ENCODE measurements around the gene CYP21A2.

Gene CYP21A2

DNA sequence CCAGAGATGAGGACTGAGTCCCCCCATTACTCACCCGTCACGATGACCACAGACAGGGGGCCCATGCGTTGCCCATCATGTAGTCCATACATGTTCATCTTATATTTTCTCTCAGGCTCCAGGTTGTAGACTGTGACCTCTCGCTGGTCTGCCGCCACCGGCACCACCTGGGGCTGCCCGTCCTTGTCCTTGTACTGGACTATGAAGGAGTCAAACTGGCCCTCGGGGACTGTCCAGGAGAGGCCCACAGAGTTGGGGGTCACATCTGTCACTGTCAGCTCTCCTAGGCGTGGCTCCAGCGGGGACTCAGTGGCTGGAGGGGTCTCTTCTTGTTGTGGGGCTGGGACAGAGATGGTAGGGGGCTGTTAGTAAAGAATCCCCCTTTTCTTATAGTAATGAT is 35.4 kb downstream of the CYP21A2 start:
- H3K27me3 ChIP-seq (ENCODE audit: control insufficient read depth, insufficient read depth, low read length), result no peaks in the 10 kb centered on the region
- no peaks in the 10 kb centered on the region for H3K9me3 ChIP-seq (ENCODE audit: control insufficient read depth, insufficient read depth, low read depth, low read length)
- H3K4me1 ChIP-seq (ENCODE audit: control insufficient read depth, insufficient read depth, low read length), result peaks cover 13% of the 10 kb centered on the region; the same call in 1 of the 2 replicates
- no peaks in the 10 kb centered on the region for H3K36me3 ChIP-seq (ENCODE audit: control insufficient read depth, insufficient read depth, low read length)
- H3K4me3 ChIP-seq (ENCODE audit: low read depth, low read length), result no peak overlapping the region
- no peak overlapping the region for H3K9ac ChIP-seq (ENCODE audit: low read length)
- no peak overlapping the region for H3K27ac ChIP-seq (ENCODE audit: low read depth, low read length)

DNA sequence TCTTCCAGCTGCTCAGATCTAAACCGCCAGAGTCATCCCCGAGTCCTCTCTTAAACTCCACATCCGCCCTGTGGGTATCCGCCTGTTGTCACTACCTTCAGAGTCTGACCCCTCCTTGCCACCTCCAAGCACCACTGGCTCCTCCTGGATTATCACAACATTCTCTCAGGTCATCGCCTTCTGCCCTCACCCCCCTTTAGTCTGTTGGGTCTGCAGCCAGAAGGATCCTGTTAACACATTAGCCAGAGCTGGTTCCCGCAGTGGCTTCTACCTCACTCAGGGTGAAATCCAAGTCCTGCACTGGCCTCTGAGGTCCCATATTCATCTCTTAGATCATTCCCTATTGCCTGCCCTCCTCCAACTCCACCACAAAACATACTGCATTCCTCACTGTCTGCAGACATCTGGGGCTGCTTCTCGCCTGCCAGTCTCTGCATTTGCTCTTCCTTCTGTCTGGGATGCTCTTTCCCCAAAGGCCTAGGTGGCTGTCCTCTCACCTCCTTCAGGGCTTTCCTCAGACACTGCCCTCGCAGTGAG is 36.8 kb downstream of the CYP21A2 start:
- no peaks in the 10 kb centered on the region for H3K9me3 ChIP-seq (ENCODE audit: control insufficient read depth, insufficient read depth, low read depth, low read length)
- H3K4me1 ChIP-seq (ENCODE audit: control insufficient read depth, insufficient read depth, low read length), result peaks cover 17% of the 10 kb centered on the region; the same call in 1 of the 2 replicates
- H3K9ac ChIP-seq (ENCODE audit: low read length), result no peak overlapping the region
- no peaks in the 10 kb centered on the region for H3K36me3 ChIP-seq (ENCODE audit: control insufficient read depth, insufficient read depth, low read length)
- no peak overlapping the region for H3K4me3 ChIP-seq (ENCODE audit: low read depth, low read length)
- no peak overlapping the region for H3K27ac ChIP-seq (ENCODE audit: low read depth, low read length)
- no peaks in the 10 kb centered on the region for H3K27me3 ChIP-seq (ENCODE audit: control insufficient read depth, insufficient read depth, low read length)

DNA sequence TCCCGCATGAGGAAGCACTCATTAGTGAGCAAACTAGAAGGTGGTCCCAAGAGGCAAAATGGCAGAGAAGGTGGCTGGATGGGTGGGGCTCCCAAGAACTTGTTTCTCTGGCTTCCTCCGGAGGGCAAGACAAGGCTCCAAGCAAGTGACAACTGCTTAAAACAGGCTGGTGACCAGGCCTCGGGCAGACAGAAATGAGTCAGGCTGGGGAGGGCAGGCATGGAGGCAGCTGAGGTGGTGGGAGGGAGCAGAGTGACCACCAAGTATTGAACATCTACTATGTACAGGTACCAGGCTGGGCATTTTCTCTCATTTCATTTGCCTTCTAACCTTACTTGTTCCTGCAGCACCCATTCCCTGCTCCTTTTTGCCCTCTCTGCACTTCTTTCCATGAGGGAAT is 37.6 kb downstream of the CYP21A2 start:
- Histone ChIP-seq H3K4me1 (ENCODE audit: control insufficient read depth, insufficient read depth, low read length) (peaks cover 15% of the 10 kb centered on the region; the same call in 1 of the 2 replicates), H3K9me3 (ENCODE audit: control insufficient read depth, insufficient read depth, low read depth, low read length) (no peaks in the 10 kb centered on the region), H3K9ac (ENCODE audit: low read length) (no peak overlapping the region), H3K4me3 (ENCODE audit: low read depth, low read length) (no peak overlapping the region), H3K27me3 (ENCODE audit: control insufficient read depth, insufficient read depth, low read length) (no peaks in the 10 kb centered on the region), H3K27ac (ENCODE audit: low read depth, low read length) (no peak overlapping the region), H3K36me3 (ENCODE audit: control insufficient read depth, insufficient read depth, low read length) (no peaks in the 10 kb centered on the region)

DNA sequence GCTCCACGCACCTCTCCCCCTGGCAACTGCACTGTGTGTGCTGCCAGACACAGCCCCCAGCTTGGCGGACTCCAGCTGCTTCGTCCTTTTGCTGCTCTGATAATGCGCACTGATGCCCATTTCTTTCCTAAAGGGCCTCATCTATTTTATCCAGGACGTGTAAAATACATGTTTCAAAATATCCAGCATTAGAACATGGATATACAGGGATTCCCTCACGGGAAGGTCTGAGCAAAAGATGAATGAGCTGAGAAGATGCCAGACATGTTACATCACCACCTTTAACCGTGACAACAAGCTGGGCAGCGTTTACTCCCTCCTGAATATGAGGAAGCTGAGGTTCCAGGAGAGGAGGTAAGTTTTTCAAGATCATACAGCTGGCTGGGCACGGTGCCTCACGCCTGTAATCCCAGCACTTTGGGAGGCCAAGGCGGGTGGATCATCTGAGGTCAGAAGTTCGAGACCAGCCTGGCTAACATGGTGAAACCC is 38.1 kb downstream of the CYP21A2 start:
- Histone ChIP-seq H3K4me3 (ENCODE audit: low read depth, low read length) (no peak overlapping the region), H3K9me3 (ENCODE audit: control insufficient read depth, insufficient read depth, low read depth, low read length) (no peaks in the 10 kb centered on the region), H3K36me3 (ENCODE audit: control insufficient read depth, insufficient read depth, low read length) (no peaks in the 10 kb centered on the region), H3K27me3 (ENCODE audit: control insufficient read depth, insufficient read depth, low read length) (no peaks in the 10 kb centered on the region), H3K4me1 (ENCODE audit: control insufficient read depth, insufficient read depth, low read length) (peaks cover 14% of the 10 kb centered on the region; the same call in 1 of the 2 replicates), H3K27ac (ENCODE audit: low read depth, low read length) (no peak overlapping the region), H3K9ac (ENCODE audit: low read length) (no peak overlapping the region)

DNA sequence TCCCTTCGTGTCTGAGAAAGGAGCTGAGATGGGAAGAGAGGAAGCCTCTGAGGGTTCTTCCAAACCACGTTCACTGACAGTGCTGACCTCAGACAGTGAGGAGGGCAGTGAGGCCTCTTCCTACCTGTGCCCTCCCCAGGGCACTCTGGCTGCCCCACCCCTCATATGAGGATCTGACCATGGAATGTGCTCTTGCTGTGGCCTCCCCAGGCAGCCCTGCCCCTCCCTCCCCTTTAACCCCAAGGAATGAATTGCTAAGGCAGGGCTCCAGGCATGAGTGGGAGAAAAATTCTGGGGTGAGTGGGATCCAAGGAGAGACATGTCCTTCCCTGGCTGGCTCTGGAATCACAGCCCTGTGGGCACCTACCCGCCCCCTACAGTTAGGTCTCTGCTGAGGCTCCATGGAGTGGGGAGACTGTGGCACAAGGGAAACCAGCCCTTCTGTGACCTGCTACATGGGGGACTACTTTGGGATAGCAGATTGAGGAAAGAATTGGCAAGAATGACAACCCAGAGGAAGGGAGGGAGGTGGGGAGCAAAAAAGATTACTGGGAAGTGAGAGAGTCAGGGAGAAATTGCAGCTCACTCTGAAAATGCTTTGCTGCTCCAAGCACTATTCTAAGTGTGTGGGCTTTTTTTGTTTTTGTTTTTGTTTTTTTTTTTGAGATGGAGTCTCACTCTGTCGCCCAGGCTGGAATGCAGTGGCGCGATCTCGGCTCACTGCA is 41.5 kb downstream of the CYP21A2 start:
- no peaks in the 10 kb centered on the region for H3K9me3 ChIP-seq (ENCODE audit: control insufficient read depth, insufficient read depth, low read depth, low read length)
- no peak overlapping the region for H3K4me3 ChIP-seq (ENCODE audit: low read depth, low read length)
- H3K9ac ChIP-seq (ENCODE audit: low read length), result no peak overlapping the region
- peaks cover 3% of the 10 kb centered on the region; the same call in 1 of the 2 replicates for H3K27me3 ChIP-seq (ENCODE audit: control insufficient read depth, insufficient read depth, low read length)
- H3K4me1 ChIP-seq (ENCODE audit: control insufficient read depth, insufficient read depth, low read length), result peaks cover 8% of the 10 kb centered on the region; the same call in 1 of the 2 replicates
- no peak overlapping the region for H3K27ac ChIP-seq (ENCODE audit: low read depth, low read length)
- no peaks in the 10 kb centered on the region for H3K36me3 ChIP-seq (ENCODE audit: control insufficient read depth, insufficient read depth, low read length)

DNA sequence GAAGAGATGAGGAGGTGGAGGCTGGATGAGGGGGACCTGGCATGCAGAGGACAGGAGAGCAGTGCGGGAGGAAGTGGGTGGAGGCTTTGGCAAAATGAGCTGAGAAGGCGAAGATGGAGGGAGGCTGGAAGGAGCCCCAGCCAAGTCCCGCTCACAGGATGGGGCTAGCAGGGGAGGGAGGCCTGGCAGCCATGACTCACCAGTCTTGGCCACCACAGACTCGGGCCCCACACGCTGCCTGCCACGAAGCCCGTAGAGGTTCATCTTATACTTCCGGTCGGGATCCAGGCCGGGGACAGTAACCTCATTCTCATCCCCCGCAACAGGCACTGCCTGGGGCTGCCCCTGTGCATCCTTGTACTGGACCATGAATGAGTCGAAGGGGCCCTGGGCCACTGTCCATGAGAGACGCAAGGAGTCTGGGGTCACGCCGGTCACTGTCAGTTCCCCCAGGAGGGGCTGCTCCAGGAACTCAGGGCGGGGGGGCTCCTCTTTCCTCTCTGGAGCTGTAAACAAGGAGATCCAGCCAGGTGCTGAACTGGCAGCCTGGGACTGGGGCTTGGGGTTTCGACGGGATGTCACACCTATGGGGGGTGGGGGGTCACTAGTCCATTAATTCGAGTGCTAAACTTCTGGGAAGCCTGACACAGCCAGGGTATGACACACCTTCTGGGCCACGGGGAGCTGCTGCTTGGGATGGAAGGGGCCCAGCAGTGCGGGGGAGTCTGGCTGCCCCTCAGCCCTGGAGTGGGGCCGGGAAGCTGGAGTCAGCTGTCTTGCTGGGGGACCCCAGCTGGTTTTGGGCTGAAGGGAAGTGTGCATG is 43.2 kb downstream of the CYP21A2 start:
- H3K4me1 ChIP-seq (ENCODE audit: control insufficient read depth, insufficient read depth, low read length), result peaks cover 10% of the 10 kb centered on the region; the same call in 1 of the 2 replicates
- H3K36me3 ChIP-seq (ENCODE audit: control insufficient read depth, insufficient read depth, low read length), result no peaks in the 10 kb centered on the region
- H3K9ac ChIP-seq (ENCODE audit: low read length), result no peak overlapping the region
- H3K9me3 ChIP-seq (ENCODE audit: control insufficient read depth, insufficient read depth, low read depth, low read length), result no peaks in the 10 kb centered on the region
- H3K27ac ChIP-seq (ENCODE audit: low read depth, low read length), result no peak overlapping the region
- H3K27me3 ChIP-seq (ENCODE audit: control insufficient read depth, insufficient read depth, low read length), result peaks cover 11% of the 10 kb centered on the region
- no peak overlapping the region for H3K4me3 ChIP-seq (ENCODE audit: low read depth, low read length)

DNA sequence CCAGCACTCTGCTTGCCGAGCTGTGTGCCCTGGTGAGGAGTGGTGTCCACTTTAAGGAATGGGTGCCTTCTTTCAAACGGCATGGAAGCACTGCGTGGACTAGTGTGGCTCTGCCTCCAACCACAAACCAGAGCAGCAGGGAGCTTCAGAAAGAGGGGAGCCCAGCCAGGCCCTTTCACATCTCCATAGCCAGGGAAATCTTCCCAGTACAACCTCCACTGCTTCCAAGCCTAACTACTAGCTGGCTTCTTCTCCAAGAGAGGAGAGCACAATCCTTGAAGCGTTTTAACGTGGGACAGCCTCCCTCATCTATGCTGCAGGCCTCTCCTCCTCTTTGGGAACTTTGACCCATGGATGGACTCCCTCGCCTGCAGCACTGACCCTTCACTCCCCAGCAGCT is 44.3 kb downstream of the CYP21A2 start:
- Histone ChIP-seq H3K4me1 (ENCODE audit: control insufficient read depth, insufficient read depth, low read length) (peaks cover 17% of the 10 kb centered on the region; the same call in 1 of the 2 replicates), H3K27ac (ENCODE audit: low read depth, low read length) (no peak overlapping the region), H3K27me3 (ENCODE audit: control insufficient read depth, insufficient read depth, low read length) (peaks cover 21% of the 10 kb centered on the region), H3K9ac (ENCODE audit: low read length) (no peak overlapping the region), H3K4me3 (ENCODE audit: low read depth, low read length) (no peak overlapping the region), H3K9me3 (ENCODE audit: control insufficient read depth, insufficient read depth, low read depth, low read length) (no peaks in the 10 kb centered on the region), H3K36me3 (ENCODE audit: control insufficient read depth, insufficient read depth, low read length) (no peaks in the 10 kb centered on the region)

DNA sequence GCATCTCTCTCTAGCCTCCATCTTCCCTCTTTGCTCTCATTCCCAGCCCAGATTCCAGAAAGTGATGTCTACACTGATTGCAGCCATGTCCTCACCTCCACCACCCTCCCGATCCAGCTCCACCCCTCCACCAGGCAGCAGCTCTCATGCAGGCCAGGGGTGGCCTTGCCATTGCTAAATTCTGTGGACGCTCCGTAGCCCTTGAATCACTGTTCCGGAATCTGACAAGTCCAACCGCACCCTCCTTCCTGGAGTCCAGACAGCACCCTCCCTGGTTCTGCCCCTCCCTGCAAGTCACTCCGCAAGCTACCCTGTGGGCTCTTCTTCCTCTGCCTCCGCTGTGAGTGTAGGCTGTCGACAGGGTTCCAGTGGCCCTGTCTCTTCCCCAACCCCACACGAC is 44.7 kb downstream of the CYP21A2 start:
- Histone ChIP-seq H3K4me3 (ENCODE audit: low read depth, low read length) (no peak overlapping the region), H3K27me3 (ENCODE audit: control insufficient read depth, insufficient read depth, low read length) (peaks cover 21% of the 10 kb centered on the region), H3K36me3 (ENCODE audit: control insufficient read depth, insufficient read depth, low read length) (no peaks in the 10 kb centered on the region), H3K4me1 (ENCODE audit: control insufficient read depth, insufficient read depth, low read length) (peaks cover 17% of the 10 kb centered on the region; the same call in 1 of the 2 replicates), H3K9me3 (ENCODE audit: control insufficient read depth, insufficient read depth, low read depth, low read length) (no peaks in the 10 kb centered on the region), H3K9ac (ENCODE audit: low read length) (no peak overlapping the region), H3K27ac (ENCODE audit: low read depth, low read length) (no peak overlapping the region)

DNA sequence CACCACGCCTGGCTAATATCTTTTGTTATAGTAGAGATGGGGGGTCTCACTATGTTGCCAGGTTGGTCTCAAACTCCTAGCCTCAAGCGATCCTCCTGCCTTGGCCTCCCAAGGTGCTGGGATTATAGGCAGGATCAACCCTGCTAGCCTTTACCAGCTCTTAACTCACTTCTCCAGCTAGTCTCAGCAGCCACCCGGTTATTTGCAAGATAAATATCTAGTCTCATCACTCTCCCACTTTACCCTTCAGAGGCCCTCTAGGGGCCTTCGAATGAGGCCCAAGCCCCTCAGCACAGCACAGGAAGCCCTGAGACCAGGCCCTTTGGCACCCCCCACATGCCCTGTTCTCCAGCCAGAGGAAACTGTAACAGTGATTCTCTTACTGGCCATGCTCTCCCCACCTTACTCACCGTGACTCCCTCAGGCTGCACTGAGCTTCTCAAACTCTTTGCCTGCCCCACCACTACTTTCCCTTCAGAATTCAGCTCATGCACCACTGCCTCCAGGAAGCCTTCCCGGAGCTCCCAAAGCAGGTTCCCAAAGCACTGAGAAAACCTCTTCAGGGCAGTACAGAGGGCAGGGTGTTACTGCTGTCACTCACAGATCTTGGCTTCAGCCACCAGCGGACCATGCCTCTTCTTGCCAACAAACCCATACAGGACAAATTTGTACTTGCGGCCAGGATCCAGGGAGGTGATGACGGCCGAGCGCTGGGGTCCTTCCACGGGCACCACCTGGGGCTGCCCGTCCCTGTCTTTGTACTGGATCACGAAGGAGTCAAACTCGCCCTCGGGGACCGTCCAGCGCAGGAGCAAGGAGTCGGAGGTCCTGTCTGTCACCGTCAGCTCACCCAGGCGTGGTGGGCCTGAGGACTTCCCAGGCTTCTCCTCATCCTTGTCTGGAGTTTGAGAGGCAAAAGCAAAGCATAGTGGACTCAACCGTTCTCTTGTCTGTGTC is 45.9 kb downstream of the CYP21A2 start:
- no peaks in the 10 kb centered on the region for H3K9me3 ChIP-seq (ENCODE audit: control insufficient read depth, insufficient read depth, low read depth, low read length)
- peaks cover 21% of the 10 kb centered on the region for H3K27me3 ChIP-seq (ENCODE audit: control insufficient read depth, insufficient read depth, low read length)
- no peak overlapping the region for H3K27ac ChIP-seq (ENCODE audit: low read depth, low read length)
- no peak overlapping the region for H3K4me3 ChIP-seq (ENCODE audit: low read depth, low read length)
- H3K4me1 ChIP-seq (ENCODE audit: control insufficient read depth, insufficient read depth, low read length), result peaks cover 17% of the 10 kb centered on the region; the same call in 1 of the 2 replicates
- no peak overlapping the region for H3K9ac ChIP-seq (ENCODE audit: low read length)
- H3K36me3 ChIP-seq (ENCODE audit: control insufficient read depth, insufficient read depth, low read length), result no peaks in the 10 kb centered on the region

DNA sequence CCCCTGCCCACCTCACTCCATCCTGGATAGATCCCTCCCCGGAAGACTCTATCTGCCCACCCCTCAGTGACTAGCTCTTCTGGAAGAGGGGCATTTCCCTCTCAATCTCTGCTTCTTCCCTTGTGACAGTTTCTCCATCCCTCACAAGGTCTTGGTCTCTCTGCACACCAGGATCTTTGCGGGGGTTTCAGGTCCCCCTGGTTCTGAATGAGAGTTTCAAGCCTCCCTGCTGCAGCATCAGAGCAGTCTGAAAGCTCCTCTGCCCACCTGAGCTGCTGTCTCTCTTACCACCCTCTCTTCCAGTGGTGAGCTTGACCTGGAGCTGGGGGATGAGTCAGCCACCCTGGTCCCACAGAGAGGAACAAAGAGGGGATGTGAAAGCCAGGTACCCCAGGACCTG is 46.6 kb downstream of the CYP21A2 start:
- Histone ChIP-seq H3K27ac (ENCODE audit: low read depth, low read length) (no peak overlapping the region), H3K27me3 (ENCODE audit: control insufficient read depth, insufficient read depth, low read length) (peaks cover 21% of the 10 kb centered on the region), H3K36me3 (ENCODE audit: control insufficient read depth, insufficient read depth, low read length) (no peaks in the 10 kb centered on the region), H3K4me1 (ENCODE audit: control insufficient read depth, insufficient read depth, low read length) (peaks cover 14% of the 10 kb centered on the region; the same call in 1 of the 2 replicates), H3K4me3 (ENCODE audit: low read depth, low read length) (no peak overlapping the region), H3K9ac (ENCODE audit: low read length) (no peak overlapping the region), H3K9me3 (ENCODE audit: control insufficient read depth, insufficient read depth, low read depth, low read length) (no peaks in the 10 kb centered on the region)

Data from HUES6 (cell line).